ENCODE results near the gene PARP14. TPM values are rescaled to one million over a fixed set of nuclear protein-coding genes. Genes with fewer than 3 reads are reported as not detected.

PARP14 gene
- total RNA-seq, 1 donor from 2014 or later: 11.7 TPM

DNA sequence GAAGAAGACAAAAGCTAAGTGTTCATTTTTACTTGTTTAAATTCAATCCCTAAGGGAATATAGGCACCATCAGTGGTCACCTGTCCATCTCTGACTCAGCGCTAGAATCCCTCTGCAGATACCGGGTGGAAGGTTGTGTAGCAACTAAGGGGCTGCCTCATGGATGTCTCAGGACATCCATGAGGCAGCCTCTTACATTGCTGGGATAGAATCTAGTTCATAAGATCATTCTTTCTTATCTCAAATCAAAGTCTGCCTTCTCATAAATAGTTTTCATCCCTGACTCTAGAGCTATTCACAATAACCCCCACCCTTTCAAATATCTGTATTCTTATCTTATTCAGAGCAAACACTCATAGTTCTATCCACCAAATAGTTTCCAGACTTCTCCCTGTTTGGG is 74.9 kb downstream of the PARP14 start:
- intact Hi-C loops (cut with micrococcal nuclease): no loop called here
- no peaks in the 10 kb centered on the region for H3K27me3 ChIP-seq (ENCODE audit: low read depth)
- no peak overlapping the region for H3K4me3 ChIP-seq
- H3K36me3 ChIP-seq: peaks cover 45% of the 10 kb centered on the region
- H3K27ac ChIP-seq (replicated peaks): no peak overlapping the region
- no peaks in the 10 kb centered on the region for H3K9me3 ChIP-seq (replicated peaks)
- DNase-seq: no peak
- TF ChIP-seq, protein P1, sequence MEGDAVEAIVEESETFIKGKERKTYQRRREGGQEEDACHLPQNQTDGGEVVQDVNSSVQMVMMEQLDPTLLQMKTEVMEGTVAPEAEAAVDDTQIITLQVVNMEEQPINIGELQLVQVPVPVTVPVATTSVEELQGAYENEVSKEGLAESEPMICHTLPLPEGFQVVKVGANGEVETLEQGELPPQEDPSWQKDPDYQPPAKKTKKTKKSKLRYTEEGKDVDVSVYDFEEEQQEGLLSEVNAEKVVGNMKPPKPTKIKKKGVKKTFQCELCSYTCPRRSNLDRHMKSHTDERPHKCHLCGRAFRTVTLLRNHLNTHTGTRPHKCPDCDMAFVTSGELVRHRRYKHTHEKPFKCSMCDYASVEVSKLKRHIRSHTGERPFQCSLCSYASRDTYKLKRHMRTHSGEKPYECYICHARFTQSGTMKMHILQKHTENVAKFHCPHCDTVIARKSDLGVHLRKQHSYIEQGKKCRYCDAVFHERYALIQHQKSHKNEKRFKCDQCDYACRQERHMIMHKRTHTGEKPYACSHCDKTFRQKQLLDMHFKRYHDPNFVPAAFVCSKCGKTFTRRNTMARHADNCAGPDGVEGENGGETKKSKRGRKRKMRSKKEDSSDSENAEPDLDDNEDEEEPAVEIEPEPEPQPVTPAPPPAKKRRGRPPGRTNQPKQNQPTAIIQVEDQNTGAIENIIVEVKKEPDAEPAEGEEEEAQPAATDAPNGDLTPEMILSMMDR (IDR thresholded peaks at IDR 0.05; ENCODE audit: borderline replicate concordance): no peak
- peaks cover 7% of the 10 kb centered on the region for H3K4me1 ChIP-seq

GRCh38 chr3:122758877-122759560 is 78.4 kb downstream of the PARP14 start:
- H3K4me1 ChIP-seq: peaks cover 12% of the 10 kb centered on the region
- DNase-seq: no peak
- peaks cover 12% of the 10 kb centered on the region for H3K36me3 ChIP-seq
- H3K4me3 ChIP-seq: no peak overlapping the region
- H3K27ac ChIP-seq (replicated peaks): no peak overlapping the region
- intact Hi-C loops (cut with micrococcal nuclease): no loop called here
- TF ChIP-seq, protein P1 (IDR thresholded peaks at IDR 0.05; ENCODE audit: borderline replicate concordance): no peak
- H3K27me3 ChIP-seq (ENCODE audit: low read depth): no peaks in the 10 kb centered on the region
- H3K9me3 ChIP-seq (replicated peaks): no peaks in the 10 kb centered on the region

GRCh38 chr3:122760453-122761271 is 80.0 kb downstream of the PARP14 start:
- peaks cover 12% of the 10 kb centered on the region for H3K4me1 ChIP-seq
- H3K9me3 ChIP-seq (replicated peaks): no peaks in the 10 kb centered on the region
- no peak overlapping the region for H3K4me3 ChIP-seq
- peaks cover 13% of the 10 kb centered on the region for H3K36me3 ChIP-seq
- no peaks in the 10 kb centered on the region for H3K27me3 ChIP-seq (ENCODE audit: low read depth)
- intact Hi-C loops (cut with micrococcal nuclease): no loop called here
- no peak for DNase-seq
- H3K27ac ChIP-seq (replicated peaks): no peak overlapping the region
- TF ChIP-seq, protein P1 (IDR thresholded peaks at IDR 0.05; ENCODE audit: borderline replicate concordance): no peak

- Histone ChIP-seq H3K36me3 (peaks cover 34% of the 10 kb centered on the region), H3K27ac (replicated peaks) (no peak overlapping the region), H3K4me3 (no peak overlapping the region), H3K9me3 (replicated peaks) (no peaks in the 10 kb centered on the region), H3K27me3 (ENCODE audit: low read depth) (no peaks in the 10 kb centered on the region), H3K4me1 (no peaks in the 10 kb centered on the region)
- intact Hi-C loops (cut with micrococcal nuclease): no loop called here
- TF ChIP-seq, protein P1 (IDR thresholded peaks at IDR 0.05; ENCODE audit: borderline replicate concordance): no peak
- DNase-seq: no peak
Observed at GRCh38 chr3:122766430-122766829, 85.8 kb downstream of the PARP14 start.

DNA sequence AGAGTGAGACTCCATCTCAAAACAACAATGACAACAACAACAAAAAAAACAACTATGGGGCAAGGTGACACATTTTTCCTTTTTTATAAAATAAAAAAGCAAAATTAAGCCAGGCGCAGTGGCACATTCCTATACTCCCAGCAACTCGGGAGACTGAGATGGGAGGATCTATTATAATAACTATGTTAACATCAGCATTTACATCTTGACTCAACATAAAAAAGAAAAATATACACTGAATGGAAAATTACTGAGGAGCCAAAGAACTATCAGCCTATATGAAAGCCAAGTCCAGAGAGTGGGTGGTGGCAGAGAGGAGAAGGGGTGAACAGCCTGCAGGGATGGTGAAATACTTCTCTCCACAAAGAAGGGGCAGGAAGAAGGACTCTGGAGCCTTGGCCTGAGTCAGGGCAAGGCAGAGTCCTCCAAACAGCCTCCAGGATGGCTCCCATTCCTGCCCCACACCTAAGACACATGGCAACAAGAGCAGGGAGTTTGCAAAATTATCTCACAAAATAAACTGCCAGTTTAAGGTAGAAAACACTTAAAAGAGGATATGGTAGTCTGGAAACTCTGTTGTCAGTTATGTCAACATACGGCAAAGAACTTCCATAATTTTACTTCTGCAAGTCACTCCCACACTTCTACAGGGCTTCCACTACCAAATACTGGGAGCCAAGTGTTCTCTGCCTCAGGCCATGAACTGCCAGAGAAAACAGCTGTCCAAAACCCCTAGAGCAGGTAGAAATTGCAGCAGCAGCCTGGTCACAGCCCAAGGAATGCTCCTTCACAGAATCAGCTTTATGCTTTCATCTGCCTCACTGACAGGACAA is 87.1 kb downstream of the PARP14 start:
- H3K9me3 ChIP-seq (replicated peaks): no peaks in the 10 kb centered on the region
- no peak overlapping the region for H3K4me3 ChIP-seq
- DNase-seq: no peak
- peak overlapping the region; percentile 42 for H3K27ac ChIP-seq (replicated peaks)
- peaks cover 34% of the 10 kb centered on the region for H3K36me3 ChIP-seq
- H3K4me1 ChIP-seq: peaks cover 5% of the 10 kb centered on the region
- intact Hi-C loops (cut with micrococcal nuclease): no loop called here
- TF ChIP-seq, protein P1 (IDR thresholded peaks at IDR 0.05; ENCODE audit: borderline replicate concordance): no peak
- no peaks in the 10 kb centered on the region for H3K27me3 ChIP-seq (ENCODE audit: low read depth)
